GM12865 (cell line): Measurements from ENCODE around the gene C6orf141.

Experiments
- DNase-seq: peaks from one replicate; pipeline ENCODE4 v3.0.0; 2010; ENCODE audit warnings: low read depth
- H3K4me3 ChIP-seq: 2 replicates; pipeline ENCODE4 v1.5.1; 2011; ENCODE audit warnings: mild to moderate bottlenecking, low read depth, low read length, control low read depth
- TF ChIP-seq, protein P1 (sequence below): IDR thresholded peaks from 2 replicates; pipeline ENCODE4 v1.5.1; 2011; ENCODE audit warnings: low read length, control low read depth, low read depth, inconsistent platforms; ENCODE audit not compliant: insufficient read depth; ENCODE audit errors: missing control alignments

Gene C6orf141

DNA sequence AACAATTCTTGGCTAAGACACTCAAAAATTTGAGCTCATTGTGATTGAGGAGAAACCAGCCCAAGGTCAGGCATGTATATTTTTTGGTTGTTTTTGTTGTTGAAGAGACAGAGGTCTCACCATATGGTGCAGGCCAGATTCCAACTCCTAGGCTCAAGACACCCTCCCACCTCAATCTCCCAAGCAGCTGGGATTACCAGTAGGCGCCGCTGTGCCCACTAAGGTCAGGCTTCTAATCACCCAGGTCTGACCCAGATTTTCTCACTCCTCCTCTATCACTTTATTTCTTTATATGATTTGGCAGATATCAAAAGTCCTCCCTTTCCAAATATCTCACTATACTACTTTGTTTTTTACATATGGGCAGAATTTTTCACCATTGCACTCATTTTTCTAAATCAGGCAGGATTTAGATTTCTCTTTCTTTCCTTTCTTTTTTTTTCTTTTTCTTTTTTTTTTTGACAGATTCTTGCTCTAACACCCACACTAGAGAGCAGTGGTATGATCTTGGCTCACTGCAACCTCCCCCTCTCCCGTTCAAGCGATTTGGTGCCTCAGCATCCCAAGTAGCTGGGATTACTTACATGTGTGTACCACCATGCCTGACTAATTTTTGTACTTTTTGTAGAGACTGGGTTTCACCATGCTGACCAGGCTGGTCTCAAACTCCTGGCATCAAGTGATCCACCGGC lies 1.7 kb upstream of the C6orf141 start:
- H3K4me3 ChIP-seq: no peak overlapping the region
- TF ChIP-seq, protein P1, sequence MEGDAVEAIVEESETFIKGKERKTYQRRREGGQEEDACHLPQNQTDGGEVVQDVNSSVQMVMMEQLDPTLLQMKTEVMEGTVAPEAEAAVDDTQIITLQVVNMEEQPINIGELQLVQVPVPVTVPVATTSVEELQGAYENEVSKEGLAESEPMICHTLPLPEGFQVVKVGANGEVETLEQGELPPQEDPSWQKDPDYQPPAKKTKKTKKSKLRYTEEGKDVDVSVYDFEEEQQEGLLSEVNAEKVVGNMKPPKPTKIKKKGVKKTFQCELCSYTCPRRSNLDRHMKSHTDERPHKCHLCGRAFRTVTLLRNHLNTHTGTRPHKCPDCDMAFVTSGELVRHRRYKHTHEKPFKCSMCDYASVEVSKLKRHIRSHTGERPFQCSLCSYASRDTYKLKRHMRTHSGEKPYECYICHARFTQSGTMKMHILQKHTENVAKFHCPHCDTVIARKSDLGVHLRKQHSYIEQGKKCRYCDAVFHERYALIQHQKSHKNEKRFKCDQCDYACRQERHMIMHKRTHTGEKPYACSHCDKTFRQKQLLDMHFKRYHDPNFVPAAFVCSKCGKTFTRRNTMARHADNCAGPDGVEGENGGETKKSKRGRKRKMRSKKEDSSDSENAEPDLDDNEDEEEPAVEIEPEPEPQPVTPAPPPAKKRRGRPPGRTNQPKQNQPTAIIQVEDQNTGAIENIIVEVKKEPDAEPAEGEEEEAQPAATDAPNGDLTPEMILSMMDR: peak; percentile 10
- no peak for DNase-seq

DNA sequence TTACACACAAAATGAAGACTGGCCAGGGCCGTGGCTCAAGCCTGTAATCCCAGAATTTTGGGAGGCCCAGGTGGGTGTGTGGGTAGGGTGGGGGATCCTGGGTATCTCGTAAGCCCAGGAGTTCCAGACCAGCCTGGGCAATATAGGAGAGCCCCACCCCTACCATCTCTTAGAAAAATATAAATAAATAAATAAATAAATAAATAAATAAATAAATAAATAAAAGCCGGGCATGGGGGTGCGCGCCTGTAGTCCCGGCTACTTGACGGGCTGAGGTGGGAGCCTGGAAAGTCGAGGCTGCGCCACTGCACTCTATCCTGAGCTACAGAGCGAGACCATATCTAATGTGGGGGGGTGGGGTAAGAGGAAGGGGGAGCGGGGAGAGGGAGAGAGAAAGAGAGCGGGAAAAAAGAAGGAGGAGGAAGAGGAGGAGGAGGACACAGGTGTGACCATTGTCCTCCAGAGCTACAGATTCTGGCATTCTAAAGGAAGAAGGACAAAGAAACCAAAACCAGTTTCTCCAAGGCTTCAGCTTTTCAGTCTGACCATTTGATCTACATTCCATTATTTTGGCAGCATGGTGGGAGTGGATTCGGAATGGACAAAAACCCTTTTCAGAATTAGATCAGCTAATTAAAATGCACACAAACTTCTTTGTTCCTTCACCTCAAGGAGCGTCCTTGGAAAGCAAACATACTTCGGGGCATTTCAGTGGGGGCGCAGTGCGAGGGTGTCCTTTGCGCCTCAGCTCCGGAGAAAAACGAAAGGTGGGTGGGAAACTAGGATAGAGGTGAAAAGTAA lies 577 bp upstream of the C6orf141 start:
- H3K4me3 ChIP-seq: no peak overlapping the region
- TF ChIP-seq, protein P1: no peak
- no peak for DNase-seq

GRCh38 chr6:49551078-49551865 lies 804 bp downstream of the C6orf141 start:
- no peak for DNase-seq
- TF ChIP-seq, protein P1: no peak
- peak overlapping the region; percentile 26 for H3K4me3 ChIP-seq

GRCh38 chr6:49551866-49552129 lies 1.3 kb downstream of the C6orf141 start:
- peak overlapping the region; percentile 4; the same call in 1 of the 2 replicates for H3K4me3 ChIP-seq
- TF ChIP-seq, protein P1: no peak
- peak; percentile 9 for DNase-seq

- no peak for DNase-seq
- TF ChIP-seq, protein P1: no peak
- H3K4me3 ChIP-seq: no peak overlapping the region
Observed at GRCh38 chr6:49552596-49552995, 2.1 kb downstream of the C6orf141 start.

DNA sequence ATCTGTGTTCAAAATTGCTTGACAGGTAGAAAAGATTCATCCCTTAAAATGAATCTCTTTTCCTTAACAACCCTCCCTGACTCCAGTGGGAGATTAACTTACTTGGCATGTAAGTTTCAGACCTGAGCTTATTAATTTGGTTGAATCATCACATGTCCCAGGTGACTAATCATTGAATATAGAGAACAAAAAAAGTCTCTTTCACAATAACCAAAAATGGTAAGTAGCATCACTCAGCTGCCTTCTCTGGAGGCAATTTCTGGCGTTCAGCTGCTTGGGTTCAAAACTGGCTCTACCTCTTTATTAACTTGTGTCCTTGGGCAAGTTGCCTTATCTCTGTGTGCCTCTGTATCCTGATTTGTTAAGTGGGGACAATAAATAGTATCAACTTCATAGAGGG lies 2.9 kb downstream of the C6orf141 start:
- H3K4me3 ChIP-seq: no peak overlapping the region
- TF ChIP-seq, protein P1: no peak
- no peak for DNase-seq
